Liver (tissue), 9 donors: Measurements from ENCODE around the gene ABCC1. TPM values are rescaled to one million over a fixed set of nuclear protein-coding genes. Genes with fewer than 3 reads are reported as not detected.

Source experiments
- DNase-seq: peaks from one replicate; pipeline ENCODE4 v3.0.0-alpha.2; 2017; ENCODE audit warnings: low spot score
- H3K27ac ChIP-seq, 2 donors: one replicate each; pipeline ENCODE4 v1.7.0; 2013; ENCODE audit warnings: inconsistent platforms in 2 of 2, low read length in 2 of 2, control low read depth in 1 of 2, low read depth in 1 of 2, mild to moderate bottlenecking in 1 of 2
- H3K27me3 ChIP-seq, 4 donors: one replicate each; pipeline versions ENCODE4 v1.6.1 to v1.7.0; 2013; ENCODE audit warnings: low read length in 3 of 4, inconsistent platforms in 1 of 4, mild to moderate bottlenecking in 1 of 4, moderate library complexity in 1 of 4; ENCODE audit not compliant: control insufficient read depth in 4 of 4, insufficient read depth in 4 of 4
- H3K36me3 ChIP-seq, 4 donors: one replicate each; pipeline versions ENCODE4 v1.6.1 to v1.7.0; 2013; ENCODE audit warnings: low read length in 3 of 4, mild to moderate bottlenecking in 3 of 4, low read depth in 1 of 4, moderate library complexity in 1 of 4; ENCODE audit not compliant: control insufficient read depth in 4 of 4, insufficient read depth in 3 of 4
- H3K4me1 ChIP-seq, 4 donors: one replicate each; pipeline versions ENCODE4 v1.6.1 to v1.7.0; 2013; ENCODE audit warnings: low read length in 3 of 4, mild to moderate bottlenecking in 3 of 4, moderate library complexity in 1 of 4; ENCODE audit not compliant: control insufficient read depth in 4 of 4, insufficient read depth in 4 of 4
- H3K4me3 ChIP-seq, 3 donors: one replicate each; pipeline versions ENCODE4 v1.6.1 to v1.7.0; 2013; ENCODE audit warnings: low read length in 3 of 3, control low read depth in 1 of 3, low read depth in 1 of 3, mild to moderate bottlenecking in 1 of 3
- H3K9ac ChIP-seq, 2 donors: one replicate each; pipeline ENCODE4 v1.7.0; 2013; ENCODE audit warnings: low read length in 2 of 2, mild to moderate bottlenecking in 2 of 2, moderate library complexity in 2 of 2, control low read depth in 1 of 2, low read depth in 1 of 2
- H3K9me3 ChIP-seq, 4 donors: one replicate each; pipeline versions ENCODE4 v1.6.1 to v1.7.0; 2013; ENCODE audit warnings: low read length in 3 of 4; ENCODE audit not compliant: control insufficient read depth in 4 of 4
- FOXA2 ChIP-seq: IDR thresholded peaks from 2 replicates; pipeline ENCODE4 v1.6.1; 2016; ENCODE audit warnings: antibody characterized with exemption
- GABPA ChIP-seq, 2 donors: IDR thresholded peaks in 1 of 2; conservative IDR thresholded peaks in 1 of 2; 2 replicates each; pipeline ENCODE4 v1.6.1; 2016; ENCODE audit warnings: antibody characterized with exemption in 2 of 2, mild to moderate bottlenecking in 1 of 2, moderate library complexity in 1 of 2
- HNF4G ChIP-seq: IDR thresholded peaks from 2 replicates; pipeline ENCODE4 v1.6.1; 2016; ENCODE audit warnings: antibody characterized with exemption
- JUND ChIP-seq, 2 donors: IDR thresholded peaks; 2 replicates each; pipeline ENCODE4 v1.6.1; 2016; ENCODE audit warnings: antibody characterized with exemption in 2 of 2
- RAD21 ChIP-seq, 2 donors: IDR thresholded peaks; 2 replicates each; pipeline ENCODE4 v1.6.1; 2016; ENCODE audit warnings: antibody characterized with exemption in 2 of 2, mild to moderate bottlenecking in 2 of 2
- REST ChIP-seq: IDR thresholded peaks from 2 replicates; pipeline ENCODE4 v1.6.1; 2016; ENCODE audit warnings: antibody characterized with exemption, mild to moderate bottlenecking
- RXRA ChIP-seq, 2 donors: IDR thresholded peaks; 2 replicates each; pipeline ENCODE4 v1.6.1; 2017 to 2018; ENCODE audit warnings: antibody characterized with exemption in 2 of 2, mild to moderate bottlenecking in 1 of 2
- SP1 ChIP-seq: IDR thresholded peaks from 2 replicates; pipeline ENCODE4 v1.6.1; 2018; ENCODE audit warnings: antibody characterized with exemption, mild to moderate bottlenecking
- YY1 ChIP-seq: IDR thresholded peaks from 2 replicates; pipeline ENCODE4 v1.6.1; 2016; ENCODE audit warnings: antibody characterized with exemption, mild to moderate bottlenecking
- ZBTB33 ChIP-seq: IDR thresholded peaks from 2 replicates; pipeline ENCODE4 v1.6.1; 2016; ENCODE audit warnings: antibody characterized with exemption
- WGBS: extraction: QIAGEN DNeasy Blood & Tissue Kit; methylation state at CpG from one replicate; pipeline ENCODE4 v1.1.7; 2013; 5-methylcytosine and 5-hydroxymethylcytosine counted together
- polyA plus RNA-seq, 2 donors: library from polyadenylated mRNA; stranded (reverse) in 1 of 2; unstranded in 1 of 2; fragments of 200-250 nt in 1 of 2; fragments of >200 nt in 1 of 2; fragmentation: Nextera tagmentation in 1 of 2; extraction: Ambion mirVana in 1 of 2; gene quantifications; one replicate each; pipeline versions ENCODE4 v1.2.1 to v1.2.3, GENCODE V29; 2013 to 2015
- total RNA-seq, 2 donors: library from RNA; depleted of rRNA; stranded (reverse); fragments of >200 nt; gene quantifications; one replicate each; pipeline ENCODE4 v1.2.3, GENCODE V29; 2014
- donor health status: healthy.
- donor health status: healthy.
- donor health status: healthy.
- donor health status: healthy.
- donor health status: healthy.

ABCC1 gene
- total and polyA plus RNA-seq, 4 donors = 0.85 to 7.7 (median 4.2) TPM

GRCh38 chr16:16001596-16002255, 52.3 kb downstream of the ABCC1 start:
- no peak overlapping the region for H3K4me3 ChIP-seq
- DNase-seq = no peak
- no peak overlapping the region for H3K9ac ChIP-seq
- peaks cover 0 to 3% (median 0%) of the 10 kb centered on the region in 4 donors for H3K27me3 ChIP-seq
- no peak overlapping the region for H3K27ac ChIP-seq
- no peaks in the 10 kb centered on the region for H3K9me3 ChIP-seq
- TF ChIP-seq RXRA (IDR thresholded peaks at IDR 0.05) (no peak), FOXA2 (no peak), GABPA (IDR thresholded peaks at IDR 0.05 in 1 of 2, conservative IDR thresholded peaks at IDR 0.05 in 1 of 2) (no peak), SP1 (no peak), JUND (IDR thresholded peaks at IDR 0.05) (no peak), RAD21 (IDR thresholded peaks at IDR 0.05) (no peak), HNF4G (no peak), REST (no peak), ZBTB33 (no peak), YY1 (no peak)
- 71% methylated on average over 6 of the region's 6 CpGs for WGBS
- H3K36me3 ChIP-seq = no peaks in the 10 kb centered on the region
- H3K4me1 ChIP-seq = no peaks in the 10 kb centered on the region

GRCh38 chr16:16003719-16004313, 54.4 kb downstream of the ABCC1 start:
- WGBS = 0% methylated on average over 1 of the region's 1 CpG
- Histone ChIP-seq H3K36me3 (no peaks in the 10 kb centered on the region), H3K4me3 (no peak overlapping the region), H3K9ac (no peak overlapping the region), H3K4me1 (no peaks in the 10 kb centered on the region), H3K27ac (no peak overlapping the region), H3K9me3 (no peaks in the 10 kb centered on the region), H3K27me3 (peaks cover 0 to 3% (median 0%) of the 10 kb centered on the region in 4 donors)
- TF ChIP-seq ZBTB33 (no peak), JUND (IDR thresholded peaks at IDR 0.05) (no peak)
- no peak for DNase-seq
